ENCODE results near the gene DDIT4. TPM values are rescaled to one million over a fixed set of nuclear protein-coding genes. Genes with fewer than 3 reads are reported as not detected.
A peak's percentile ranks its signal among the peaks of the same experiment; 100 is the strongest.

DDIT4 gene
- total and polyA plus RNA-seq, 9 of the 15 experiments (the other 6 are each of a cell fraction or from before 2014, with no cell fraction given) = 8.2 to 675 (median 159) TPM

DNA sequence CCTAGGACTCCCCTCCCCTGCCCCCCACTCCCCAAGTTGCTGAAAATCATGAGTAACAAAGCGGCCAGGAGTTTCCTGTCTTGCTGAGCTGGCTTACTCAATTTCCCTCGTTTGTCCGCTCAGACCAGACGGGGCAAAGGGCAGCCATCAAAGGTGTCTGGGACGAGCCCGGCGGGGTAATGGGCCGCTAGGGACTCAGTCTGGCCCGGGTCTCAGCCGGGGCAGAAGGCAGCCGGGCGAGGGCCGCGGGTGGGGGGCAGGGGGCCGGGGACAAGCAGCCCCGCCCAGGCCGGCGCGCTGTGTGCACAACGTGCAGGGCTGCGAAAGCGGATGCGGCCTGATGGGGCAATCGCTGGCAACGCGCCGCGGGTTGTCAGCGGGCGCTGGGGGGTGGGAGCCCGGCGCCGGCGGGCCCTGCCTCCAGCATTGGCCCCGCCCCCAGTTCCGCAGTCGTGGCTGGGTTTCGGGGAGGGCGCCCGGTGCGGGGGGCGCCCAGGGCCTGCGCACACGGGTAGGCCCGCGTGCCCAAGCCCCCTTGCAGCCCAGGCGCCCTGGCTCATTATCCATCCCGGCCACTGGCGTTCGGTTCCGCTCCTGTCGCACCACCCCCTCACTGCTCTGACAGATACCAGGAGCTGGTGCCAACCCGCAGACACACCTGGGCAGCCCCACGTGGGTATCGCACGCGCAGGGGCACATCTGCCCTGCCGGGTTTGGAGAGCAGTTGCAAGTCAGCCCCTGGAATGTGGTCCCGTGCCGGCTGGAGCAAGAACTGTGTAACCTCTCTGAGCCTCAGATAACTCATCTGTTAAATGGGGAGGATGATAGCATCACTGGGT, 45.9 kb downstream of the DDIT4 start (continued):
- TF ChIP-seq, protein P1, sequence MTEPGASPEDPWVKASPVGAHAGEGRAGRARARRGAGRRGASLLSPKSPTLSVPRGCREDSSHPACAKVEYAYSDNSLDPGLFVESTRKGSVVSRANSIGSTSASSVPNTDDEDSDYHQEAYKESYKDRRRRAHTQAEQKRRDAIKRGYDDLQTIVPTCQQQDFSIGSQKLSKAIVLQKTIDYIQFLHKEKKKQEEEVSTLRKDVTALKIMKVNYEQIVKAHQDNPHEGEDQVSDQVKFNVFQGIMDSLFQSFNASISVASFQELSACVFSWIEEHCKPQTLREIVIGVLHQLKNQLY (CRISPR knock-in tag; conservative IDR thresholded peaks at IDR 0.05) = no peak
- TF ChIP-seq, protein P2, sequence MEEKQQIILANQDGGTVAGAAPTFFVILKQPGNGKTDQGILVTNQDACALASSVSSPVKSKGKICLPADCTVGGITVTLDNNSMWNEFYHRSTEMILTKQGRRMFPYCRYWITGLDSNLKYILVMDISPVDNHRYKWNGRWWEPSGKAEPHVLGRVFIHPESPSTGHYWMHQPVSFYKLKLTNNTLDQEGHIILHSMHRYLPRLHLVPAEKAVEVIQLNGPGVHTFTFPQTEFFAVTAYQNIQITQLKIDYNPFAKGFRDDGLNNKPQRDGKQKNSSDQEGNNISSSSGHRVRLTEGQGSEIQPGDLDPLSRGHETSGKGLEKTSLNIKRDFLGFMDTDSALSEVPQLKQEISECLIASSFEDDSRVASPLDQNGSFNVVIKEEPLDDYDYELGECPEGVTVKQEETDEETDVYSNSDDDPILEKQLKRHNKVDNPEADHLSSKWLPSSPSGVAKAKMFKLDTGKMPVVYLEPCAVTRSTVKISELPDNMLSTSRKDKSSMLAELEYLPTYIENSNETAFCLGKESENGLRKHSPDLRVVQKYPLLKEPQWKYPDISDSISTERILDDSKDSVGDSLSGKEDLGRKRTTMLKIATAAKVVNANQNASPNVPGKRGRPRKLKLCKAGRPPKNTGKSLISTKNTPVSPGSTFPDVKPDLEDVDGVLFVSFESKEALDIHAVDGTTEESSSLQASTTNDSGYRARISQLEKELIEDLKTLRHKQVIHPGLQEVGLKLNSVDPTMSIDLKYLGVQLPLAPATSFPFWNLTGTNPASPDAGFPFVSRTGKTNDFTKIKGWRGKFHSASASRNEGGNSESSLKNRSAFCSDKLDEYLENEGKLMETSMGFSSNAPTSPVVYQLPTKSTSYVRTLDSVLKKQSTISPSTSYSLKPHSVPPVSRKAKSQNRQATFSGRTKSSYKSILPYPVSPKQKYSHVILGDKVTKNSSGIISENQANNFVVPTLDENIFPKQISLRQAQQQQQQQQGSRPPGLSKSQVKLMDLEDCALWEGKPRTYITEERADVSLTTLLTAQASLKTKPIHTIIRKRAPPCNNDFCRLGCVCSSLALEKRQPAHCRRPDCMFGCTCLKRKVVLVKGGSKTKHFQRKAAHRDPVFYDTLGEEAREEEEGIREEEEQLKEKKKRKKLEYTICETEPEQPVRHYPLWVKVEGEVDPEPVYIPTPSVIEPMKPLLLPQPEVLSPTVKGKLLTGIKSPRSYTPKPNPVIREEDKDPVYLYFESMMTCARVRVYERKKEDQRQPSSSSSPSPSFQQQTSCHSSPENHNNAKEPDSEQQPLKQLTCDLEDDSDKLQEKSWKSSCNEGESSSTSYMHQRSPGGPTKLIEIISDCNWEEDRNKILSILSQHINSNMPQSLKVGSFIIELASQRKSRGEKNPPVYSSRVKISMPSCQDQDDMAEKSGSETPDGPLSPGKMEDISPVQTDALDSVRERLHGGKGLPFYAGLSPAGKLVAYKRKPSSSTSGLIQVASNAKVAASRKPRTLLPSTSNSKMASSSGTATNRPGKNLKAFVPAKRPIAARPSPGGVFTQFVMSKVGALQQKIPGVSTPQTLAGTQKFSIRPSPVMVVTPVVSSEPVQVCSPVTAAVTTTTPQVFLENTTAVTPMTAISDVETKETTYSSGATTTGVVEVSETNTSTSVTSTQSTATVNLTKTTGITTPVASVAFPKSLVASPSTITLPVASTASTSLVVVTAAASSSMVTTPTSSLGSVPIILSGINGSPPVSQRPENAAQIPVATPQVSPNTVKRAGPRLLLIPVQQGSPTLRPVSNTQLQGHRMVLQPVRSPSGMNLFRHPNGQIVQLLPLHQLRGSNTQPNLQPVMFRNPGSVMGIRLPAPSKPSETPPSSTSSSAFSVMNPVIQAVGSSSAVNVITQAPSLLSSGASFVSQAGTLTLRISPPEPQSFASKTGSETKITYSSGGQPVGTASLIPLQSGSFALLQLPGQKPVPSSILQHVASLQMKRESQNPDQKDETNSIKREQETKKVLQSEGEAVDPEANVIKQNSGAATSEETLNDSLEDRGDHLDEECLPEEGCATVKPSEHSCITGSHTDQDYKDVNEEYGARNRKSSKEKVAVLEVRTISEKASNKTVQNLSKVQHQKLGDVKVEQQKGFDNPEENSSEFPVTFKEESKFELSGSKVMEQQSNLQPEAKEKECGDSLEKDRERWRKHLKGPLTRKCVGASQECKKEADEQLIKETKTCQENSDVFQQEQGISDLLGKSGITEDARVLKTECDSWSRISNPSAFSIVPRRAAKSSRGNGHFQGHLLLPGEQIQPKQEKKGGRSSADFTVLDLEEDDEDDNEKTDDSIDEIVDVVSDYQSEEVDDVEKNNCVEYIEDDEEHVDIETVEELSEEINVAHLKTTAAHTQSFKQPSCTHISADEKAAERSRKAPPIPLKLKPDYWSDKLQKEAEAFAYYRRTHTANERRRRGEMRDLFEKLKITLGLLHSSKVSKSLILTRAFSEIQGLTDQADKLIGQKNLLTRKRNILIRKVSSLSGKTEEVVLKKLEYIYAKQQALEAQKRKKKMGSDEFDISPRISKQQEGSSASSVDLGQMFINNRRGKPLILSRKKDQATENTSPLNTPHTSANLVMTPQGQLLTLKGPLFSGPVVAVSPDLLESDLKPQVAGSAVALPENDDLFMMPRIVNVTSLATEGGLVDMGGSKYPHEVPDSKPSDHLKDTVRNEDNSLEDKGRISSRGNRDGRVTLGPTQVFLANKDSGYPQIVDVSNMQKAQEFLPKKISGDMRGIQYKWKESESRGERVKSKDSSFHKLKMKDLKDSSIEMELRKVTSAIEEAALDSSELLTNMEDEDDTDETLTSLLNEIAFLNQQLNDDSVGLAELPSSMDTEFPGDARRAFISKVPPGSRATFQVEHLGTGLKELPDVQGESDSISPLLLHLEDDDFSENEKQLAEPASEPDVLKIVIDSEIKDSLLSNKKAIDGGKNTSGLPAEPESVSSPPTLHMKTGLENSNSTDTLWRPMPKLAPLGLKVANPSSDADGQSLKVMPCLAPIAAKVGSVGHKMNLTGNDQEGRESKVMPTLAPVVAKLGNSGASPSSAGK (IDR thresholded peaks at IDR 0.05) = no peak
- TF ChIP-seq RHOXF2B (CRISPR knock-in tag; conservative IDR thresholded peaks at IDR 0.05) (peak; percentile 91), TEAD2 (tag; IDR thresholded peaks at IDR 0.05) (0 out of 2 replicates have a peak, but pooled peaks have one; percentile 68), CBFA2T3 (IDR thresholded peaks at IDR 0.05) (peak; percentile 27; the same call in 1 of the 2 replicates), LARP7 (IDR thresholded peaks at IDR 0.05) (no peak), ZNF668 (CRISPR knock-in tag; IDR thresholded peaks at IDR 0.05) (peak; percentile 29; the same call in 1 of the 2 replicates), ZNF347 (CRISPR knock-in tag; IDR thresholded peaks at IDR 0.05; ENCODE audit: low read depth) (no peak), FOXM1 (IDR thresholded peaks at IDR 0.05; ENCODE audit: low read depth) (no peak), FOXM1 (CRISPR knock-in tag; IDR thresholded peaks at IDR 0.05; ENCODE audit: low read depth) (no peak)
- TF ChIP-seq, protein P3, sequence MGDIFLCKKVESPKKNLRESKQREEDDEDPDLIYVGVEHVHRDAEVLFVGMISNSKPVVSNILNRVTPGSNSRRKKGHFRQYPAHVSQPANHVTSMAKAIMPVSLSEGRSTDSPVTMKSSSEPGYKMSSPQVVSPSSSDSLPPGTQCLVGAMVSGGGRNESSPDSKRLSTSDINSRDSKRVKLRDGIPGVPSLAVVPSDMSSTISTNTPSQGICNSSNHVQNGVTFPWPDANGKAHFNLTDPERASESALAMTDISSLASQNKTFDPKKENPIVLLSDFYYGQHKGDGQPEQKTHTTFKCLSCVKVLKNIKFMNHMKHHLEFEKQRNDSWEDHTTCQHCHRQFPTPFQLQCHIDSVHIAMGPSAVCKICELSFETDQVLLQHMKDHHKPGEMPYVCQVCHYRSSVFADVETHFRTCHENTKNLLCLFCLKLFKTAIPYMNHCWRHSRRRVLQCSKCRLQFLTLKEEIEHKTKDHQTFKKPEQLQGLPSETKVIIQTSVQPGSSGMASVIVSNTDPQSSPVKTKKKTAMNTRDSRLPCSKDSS (IDR thresholded peaks at IDR 0.05; ENCODE audit: low read depth, partially characterized antibody) = no peak
- TF ChIP-seq, protein P4, sequence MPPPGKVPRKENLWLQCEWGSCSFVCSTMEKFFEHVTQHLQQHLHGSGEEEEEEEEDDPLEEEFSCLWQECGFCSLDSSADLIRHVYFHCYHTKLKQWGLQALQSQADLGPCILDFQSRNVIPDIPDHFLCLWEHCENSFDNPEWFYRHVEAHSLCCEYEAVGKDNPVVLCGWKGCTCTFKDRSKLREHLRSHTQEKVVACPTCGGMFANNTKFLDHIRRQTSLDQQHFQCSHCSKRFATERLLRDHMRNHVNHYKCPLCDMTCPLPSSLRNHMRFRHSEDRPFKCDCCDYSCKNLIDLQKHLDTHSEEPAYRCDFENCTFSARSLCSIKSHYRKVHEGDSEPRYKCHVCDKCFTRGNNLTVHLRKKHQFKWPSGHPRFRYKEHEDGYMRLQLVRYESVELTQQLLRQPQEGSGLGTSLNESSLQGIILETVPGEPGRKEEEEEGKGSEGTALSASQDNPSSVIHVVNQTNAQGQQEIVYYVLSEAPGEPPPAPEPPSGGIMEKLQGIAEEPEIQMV (tag; conservative IDR thresholded peaks at IDR 0.05; ENCODE audit: low read depth) = no peak; the same call in 1 of the 2 replicates
